GM19372 (cell line): ENCODE data around the gene PNMA8A.

ENCODE experiments used
- ATAC-seq: cut with Tn5 transposase; IDR thresholded peaks from one replicate; pipeline ENCODE4 v1.9.1; 2021; ENCODE audit warnings: mild to moderate bottlenecking, low read depth, moderate library complexity; ENCODE audit not compliant: unreplicated experiment

The PNMA8A gene

GRCh38 chr19:46493236-46494145, 22.1 kb upstream of the PNMA8A start:
- no peak for ATAC-seq

GRCh38 chr19:46492841-46493235, 21.5 kb upstream of the PNMA8A start:
- no peak for ATAC-seq

- ATAC-seq = no peak
Observed at GRCh38 chr19:46491975-46492682, 20.8 kb upstream of the PNMA8A start.

DNA sequence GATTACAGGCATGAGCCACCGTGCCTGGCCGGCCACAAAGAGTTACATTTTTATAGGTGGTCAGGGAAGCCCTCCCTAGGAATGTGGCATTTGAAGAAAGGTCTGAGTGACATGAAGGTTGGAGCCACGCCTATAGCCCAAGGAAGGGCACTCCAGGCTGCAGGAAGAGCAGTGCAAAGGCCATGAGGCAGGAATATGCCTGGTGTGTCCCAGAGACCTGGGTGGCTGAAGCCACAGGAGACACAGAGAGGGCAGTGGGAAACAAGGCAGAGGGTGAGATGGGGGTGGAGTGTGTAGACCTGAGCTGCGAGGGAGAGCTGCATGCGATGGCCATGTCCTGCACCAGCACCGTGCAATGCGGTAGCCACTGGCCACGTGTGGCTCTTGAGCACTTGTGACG, 19.4 kb upstream of the PNMA8A start:
- ATAC-seq = no peak

DNA sequence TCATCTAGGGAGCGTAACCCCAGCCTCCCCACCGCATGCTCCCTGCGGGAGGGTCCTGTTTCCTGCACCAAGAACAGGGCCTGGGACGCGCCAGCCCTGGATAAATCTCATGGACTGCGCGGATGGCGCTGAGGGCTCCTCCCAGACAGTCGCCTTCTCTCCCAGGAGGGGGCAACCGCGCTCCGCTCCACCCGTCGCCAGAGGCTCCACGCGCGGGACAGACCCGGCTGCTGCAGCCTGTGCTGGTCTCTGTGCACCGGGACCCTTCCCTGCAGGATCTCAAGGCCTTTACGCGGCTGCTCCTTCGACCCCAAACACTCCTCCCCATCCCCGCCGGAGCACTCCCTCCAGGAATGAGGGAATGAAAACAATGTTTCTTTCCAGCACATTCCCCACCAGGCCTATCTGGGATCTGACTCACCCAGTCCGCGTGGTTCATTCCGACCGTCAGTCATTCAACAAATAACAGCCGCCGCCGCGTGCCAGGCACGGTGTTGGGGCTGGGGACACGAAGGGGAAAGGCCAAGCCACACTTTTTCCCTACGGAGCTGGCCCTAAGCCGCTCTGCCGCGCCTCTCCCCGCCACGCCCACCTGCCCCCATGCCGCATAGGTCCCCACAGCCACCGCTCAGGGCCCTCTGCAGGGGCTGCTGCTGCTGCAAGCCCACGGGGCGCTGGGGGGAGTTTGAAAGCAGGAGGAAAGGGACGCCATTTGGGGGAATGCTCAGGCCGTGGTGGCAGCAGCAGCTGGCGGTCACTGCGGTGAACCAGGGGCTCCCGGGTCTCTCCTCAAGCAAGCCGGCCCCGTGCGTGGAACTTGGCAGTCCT, 18.3 kb upstream of the PNMA8A start:
- no peak for ATAC-seq

GRCh38 chr19:46488551-46488950, 17.2 kb upstream of the PNMA8A start:
- ATAC-seq = no peak

DNA sequence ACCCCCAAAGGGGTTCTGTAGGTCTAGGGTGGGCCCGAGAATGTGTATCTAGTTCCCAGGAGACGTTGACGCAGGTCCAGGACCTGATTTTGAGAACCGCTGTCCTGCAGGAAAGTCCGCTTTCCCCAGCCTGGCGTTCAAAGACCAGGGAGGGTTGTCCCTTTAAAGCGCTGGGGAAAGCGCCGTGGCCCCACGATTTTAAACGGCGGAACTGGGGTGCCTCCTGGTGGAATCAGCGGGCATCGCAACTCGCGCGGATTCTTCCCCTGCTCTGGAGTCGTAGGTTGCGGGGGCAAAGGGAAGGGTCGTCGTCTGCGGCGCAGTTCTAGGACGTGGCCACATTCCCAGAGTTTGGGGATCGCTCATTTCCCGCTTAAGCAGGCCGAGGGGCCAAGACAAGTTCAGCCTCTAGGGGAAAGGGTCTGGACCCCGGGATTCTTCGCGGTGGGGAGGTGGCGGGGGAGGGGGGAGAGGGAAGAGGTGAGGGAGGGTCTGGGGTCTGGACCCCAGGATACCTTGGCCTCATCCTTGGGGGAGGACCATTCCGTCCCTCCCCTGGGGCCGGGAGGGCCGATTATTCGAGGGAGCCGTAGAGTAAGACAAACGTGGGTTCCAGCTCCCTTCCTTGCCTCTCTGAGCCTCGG, 16.6 kb upstream of the PNMA8A start:
- ATAC-seq = no peak

DNA sequence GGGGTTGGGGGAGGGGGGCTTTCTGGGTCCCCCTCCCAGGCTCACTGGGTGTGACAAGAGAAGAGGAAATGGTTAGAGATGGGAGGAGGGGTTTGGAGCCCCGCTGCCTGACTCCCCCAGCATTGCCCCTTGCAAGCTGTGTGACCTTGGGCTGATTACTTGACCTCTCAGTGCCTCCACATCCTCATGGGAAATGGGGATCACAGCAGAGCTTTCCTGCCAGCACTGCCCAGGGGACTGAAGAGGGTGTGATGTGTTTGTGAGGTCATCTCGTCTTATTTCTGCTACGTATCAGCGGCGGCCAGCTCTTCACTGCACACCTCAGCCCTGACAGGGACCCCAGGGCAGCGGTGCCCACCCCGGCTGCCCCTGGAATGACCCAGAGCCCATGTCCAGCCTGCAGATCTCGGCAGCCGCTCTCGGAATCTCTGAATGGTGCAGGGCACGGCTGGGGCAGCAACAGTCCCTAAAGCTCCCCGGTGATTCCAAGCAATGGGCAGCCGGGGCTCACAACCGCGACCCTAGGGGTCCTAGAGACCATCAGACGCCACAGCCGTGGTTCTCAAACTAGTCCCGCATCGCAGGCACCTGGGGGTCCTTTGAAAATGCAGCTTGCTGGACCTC, 15.9 kb upstream of the PNMA8A start:
- no peak for ATAC-seq

- ATAC-seq = no peak
Observed at GRCh38 chr19:46486358-46486757, 15.0 kb upstream of the PNMA8A start.

- no peak for ATAC-seq
Observed at GRCh38 chr19:46484656-46485055, 13.3 kb upstream of the PNMA8A start.

DNA sequence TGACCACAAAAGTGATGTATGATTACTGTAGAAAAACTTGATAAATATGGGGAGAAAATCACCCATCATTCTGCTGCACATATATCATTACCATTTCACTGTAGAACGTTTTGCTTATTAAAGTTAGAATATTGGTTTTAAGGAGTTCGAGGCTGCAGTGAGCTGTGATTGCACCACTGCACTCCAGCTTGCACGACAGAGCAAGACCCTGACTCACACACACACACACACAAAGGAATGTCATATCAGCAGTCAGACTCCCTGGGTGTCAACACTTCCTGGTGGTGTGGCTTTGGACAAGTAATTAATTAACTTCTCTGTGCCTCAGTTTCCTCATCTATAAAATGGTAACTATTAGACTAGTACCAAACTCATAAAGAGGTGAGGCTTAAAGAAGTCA, 11.3 kb upstream of the PNMA8A start:
- ATAC-seq = no peak

DNA sequence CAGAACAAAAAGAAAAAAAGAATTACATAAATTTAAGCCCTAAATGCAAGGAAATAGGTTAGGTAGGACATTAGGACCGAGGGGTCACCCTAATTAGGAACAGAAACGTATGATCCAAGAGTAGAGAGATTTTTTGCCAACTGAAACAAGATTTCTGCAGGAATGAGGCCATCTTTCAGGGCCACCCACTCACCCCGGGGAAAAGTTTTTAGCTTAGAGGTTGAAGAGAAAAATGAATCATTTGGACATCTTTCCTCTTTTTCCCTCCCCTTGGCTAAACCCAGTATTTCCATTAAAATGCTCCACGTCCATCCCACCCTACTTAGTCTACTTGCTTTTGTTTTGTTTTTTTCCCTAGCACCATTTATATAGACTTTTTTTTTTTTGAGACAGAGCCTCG, 10.6 kb upstream of the PNMA8A start:
- ATAC-seq = no peak

- no peak for ATAC-seq
Observed at GRCh38 chr19:46481223-46481848, 10.0 kb upstream of the PNMA8A start.

- no peak for ATAC-seq
Observed at GRCh38 chr19:46480415-46480814, 9.1 kb upstream of the PNMA8A start.

GRCh38 chr19:46478356-46478986, 7.1 kb upstream of the PNMA8A start:
- no peak for ATAC-seq

DNA sequence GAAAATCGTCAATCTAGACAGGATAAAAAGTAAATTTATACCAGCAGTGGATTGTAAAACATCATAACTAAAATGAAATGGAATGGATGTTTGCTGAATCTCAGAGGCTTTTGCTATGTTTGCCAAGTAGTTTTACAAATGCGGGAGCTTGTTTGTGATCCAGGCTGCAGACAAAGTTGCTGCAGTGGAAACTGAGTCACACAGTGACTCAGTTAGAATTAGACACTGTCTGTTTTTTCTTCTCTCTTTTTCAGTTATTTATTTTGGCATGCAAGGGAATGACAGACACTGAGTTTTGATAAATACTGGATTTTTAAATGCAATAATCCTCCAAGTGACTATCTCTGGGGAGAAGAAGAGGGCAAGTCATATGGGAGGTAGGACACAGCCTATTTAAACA, 4.6 kb upstream of the PNMA8A start:
- no peak for ATAC-seq

- ATAC-seq = no peak
Observed at GRCh38 chr19:46474211-46474610, 2.8 kb upstream of the PNMA8A start.

DNA sequence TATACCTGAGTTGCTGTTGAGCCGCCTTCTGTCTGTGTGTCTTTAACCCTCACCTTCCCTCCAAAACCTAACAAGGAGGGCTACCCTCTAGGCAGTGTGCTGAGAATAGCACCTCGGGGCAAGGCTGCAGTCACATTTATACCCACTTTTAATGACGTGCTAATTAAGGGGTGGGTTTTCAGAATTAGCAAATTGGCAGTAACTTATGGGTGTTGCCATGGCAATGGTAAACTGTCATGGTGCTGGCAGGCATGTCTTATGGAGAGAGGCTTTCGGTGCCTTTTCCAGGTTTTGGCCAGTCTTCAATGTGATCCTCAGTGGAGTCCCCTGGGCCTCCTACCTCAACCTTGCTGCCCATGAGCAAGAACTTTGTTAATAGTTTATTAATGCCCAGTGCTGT, 1.2 kb upstream of the PNMA8A start:
- ATAC-seq = no peak
